ENCODE results near the gene RIPOR1.

- TF ChIP-seq CTCF (conservative IDR thresholded peaks at IDR 0.05; ENCODE audit: low read length), result no peak
- no peak for TF ChIP-seq EZH2phosphoT487 (IDR thresholded peaks at IDR 0.05; ENCODE audit: borderline replicate concordance)
Measured at GRCh38 chr16:67551972-67552371, 23.3 kb downstream of the RIPOR1 start.
